ENCODE results near the gene CACNA1I. TPM values are rescaled to one million over a fixed set of nuclear protein-coding genes. Genes with fewer than 3 reads are reported as not detected.

Gene CACNA1I
- total RNA-seq, 1 experiment from 2014 or later = 2.1 TPM

DNA sequence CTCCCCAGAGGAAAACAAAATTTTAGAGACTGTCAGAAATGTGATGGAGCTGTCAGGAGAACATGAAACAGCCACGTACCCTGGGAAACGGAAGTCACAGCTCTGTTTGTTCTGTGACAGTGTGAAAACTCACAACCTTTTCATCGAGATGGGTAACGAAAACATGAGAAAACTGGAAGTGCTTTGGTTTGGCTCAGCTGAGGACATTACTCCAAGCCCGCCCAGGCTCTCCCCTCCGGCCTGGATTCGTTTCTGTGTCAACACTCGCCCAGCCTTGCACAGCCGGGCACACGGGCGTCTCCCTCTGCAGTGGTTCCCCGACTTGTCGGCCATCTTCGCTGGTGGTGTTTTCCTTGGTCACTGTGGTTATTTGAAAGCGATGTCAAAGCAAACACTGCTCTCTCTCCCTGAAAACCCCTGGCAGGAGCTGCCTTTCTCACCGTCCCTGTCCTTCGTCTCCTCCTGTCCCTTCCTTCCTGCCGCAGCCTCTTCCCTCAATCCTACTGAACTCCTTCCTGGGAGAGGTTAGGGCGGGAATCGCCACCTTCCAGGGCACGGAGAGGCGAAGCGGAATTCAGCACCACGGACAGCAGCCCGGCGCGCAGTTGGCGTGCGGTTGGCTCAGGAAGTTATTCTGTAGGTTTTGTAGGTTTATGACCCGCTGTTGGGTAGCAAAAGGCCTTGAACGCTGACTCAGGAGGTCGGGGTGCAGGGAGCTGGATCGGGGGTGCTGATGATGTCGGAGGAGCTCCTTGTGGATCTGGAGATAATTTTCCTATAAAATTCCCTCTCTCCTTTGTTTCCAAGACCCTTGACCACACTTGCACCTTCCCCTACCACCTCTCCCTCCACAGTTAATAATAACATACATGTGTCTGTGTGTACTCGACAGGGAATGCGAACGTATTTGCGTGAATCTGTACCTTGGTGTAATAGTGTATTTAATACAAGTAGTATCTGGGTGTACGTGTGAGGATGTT is 24.9 kb upstream of the CACNA1I start (continued):
- TF ChIP-seq, protein P1, sequence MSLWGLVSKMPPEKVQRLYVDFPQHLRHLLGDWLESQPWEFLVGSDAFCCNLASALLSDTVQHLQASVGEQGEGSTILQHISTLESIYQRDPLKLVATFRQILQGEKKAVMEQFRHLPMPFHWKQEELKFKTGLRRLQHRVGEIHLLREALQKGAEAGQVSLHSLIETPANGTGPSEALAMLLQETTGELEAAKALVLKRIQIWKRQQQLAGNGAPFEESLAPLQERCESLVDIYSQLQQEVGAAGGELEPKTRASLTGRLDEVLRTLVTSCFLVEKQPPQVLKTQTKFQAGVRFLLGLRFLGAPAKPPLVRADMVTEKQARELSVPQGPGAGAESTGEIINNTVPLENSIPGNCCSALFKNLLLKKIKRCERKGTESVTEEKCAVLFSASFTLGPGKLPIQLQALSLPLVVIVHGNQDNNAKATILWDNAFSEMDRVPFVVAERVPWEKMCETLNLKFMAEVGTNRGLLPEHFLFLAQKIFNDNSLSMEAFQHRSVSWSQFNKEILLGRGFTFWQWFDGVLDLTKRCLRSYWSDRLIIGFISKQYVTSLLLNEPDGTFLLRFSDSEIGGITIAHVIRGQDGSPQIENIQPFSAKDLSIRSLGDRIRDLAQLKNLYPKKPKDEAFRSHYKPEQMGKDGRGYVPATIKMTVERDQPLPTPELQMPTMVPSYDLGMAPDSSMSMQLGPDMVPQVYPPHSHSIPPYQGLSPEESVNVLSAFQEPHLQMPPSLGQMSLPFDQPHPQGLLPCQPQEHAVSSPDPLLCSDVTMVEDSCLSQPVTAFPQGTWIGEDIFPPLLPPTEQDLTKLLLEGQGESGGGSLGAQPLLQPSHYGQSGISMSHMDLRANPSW (CRISPR knock-in tag; conservative IDR thresholded peaks at IDR 0.05; ENCODE audit: low read depth) = no peak
- TF ChIP-seq FOXP1 (CRISPR knock-in tag; IDR thresholded peaks at IDR 0.05; ENCODE audit: borderline replicate concordance) = peak; percentile 98
- TF ChIP-seq ZBTB21 (CRISPR knock-in tag; IDR thresholded peaks at IDR 0.05; ENCODE audit: borderline replicate concordance) = peak; percentile 92; the same call in 1 of the 2 replicates
- TF ChIP-seq ZNF317 (CRISPR knock-in tag; IDR thresholded peaks at IDR 0.05; ENCODE audit: borderline replicate concordance, low read depth) = 0 out of 2 replicates have a peak, but pooled peaks have one; percentile 37
- TF ChIP-seq, protein P2, sequence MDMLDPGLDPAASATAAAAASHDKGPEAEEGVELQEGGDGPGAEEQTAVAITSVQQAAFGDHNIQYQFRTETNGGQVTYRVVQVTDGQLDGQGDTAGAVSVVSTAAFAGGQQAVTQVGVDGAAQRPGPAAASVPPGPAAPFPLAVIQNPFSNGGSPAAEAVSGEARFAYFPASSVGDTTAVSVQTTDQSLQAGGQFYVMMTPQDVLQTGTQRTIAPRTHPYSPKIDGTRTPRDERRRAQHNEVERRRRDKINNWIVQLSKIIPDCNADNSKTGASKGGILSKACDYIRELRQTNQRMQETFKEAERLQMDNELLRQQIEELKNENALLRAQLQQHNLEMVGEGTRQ (CRISPR knock-in tag; IDR thresholded peaks at IDR 0.05) = no peak
- TF ChIP-seq, protein P3, sequence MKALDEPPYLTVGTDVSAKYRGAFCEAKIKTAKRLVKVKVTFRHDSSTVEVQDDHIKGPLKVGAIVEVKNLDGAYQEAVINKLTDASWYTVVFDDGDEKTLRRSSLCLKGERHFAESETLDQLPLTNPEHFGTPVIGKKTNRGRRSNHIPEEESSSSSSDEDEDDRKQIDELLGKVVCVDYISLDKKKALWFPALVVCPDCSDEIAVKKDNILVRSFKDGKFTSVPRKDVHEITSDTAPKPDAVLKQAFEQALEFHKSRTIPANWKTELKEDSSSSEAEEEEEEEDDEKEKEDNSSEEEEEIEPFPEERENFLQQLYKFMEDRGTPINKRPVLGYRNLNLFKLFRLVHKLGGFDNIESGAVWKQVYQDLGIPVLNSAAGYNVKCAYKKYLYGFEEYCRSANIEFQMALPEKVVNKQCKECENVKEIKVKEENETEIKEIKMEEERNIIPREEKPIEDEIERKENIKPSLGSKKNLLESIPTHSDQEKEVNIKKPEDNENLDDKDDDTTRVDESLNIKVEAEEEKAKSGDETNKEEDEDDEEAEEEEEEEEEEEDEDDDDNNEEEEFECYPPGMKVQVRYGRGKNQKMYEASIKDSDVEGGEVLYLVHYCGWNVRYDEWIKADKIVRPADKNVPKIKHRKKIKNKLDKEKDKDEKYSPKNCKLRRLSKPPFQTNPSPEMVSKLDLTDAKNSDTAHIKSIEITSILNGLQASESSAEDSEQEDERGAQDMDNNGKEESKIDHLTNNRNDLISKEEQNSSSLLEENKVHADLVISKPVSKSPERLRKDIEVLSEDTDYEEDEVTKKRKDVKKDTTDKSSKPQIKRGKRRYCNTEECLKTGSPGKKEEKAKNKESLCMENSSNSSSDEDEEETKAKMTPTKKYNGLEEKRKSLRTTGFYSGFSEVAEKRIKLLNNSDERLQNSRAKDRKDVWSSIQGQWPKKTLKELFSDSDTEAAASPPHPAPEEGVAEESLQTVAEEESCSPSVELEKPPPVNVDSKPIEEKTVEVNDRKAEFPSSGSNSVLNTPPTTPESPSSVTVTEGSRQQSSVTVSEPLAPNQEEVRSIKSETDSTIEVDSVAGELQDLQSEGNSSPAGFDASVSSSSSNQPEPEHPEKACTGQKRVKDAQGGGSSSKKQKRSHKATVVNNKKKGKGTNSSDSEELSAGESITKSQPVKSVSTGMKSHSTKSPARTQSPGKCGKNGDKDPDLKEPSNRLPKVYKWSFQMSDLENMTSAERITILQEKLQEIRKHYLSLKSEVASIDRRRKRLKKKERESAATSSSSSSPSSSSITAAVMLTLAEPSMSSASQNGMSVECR (CRISPR knock-in tag; IDR thresholded peaks at IDR 0.05; ENCODE audit: borderline replicate concordance) = peak; percentile 99
- peak; percentile 97 for TF ChIP-seq TEAD1 (CRISPR knock-in tag; IDR thresholded peaks at IDR 0.05)
- peak; percentile 95 for TF ChIP-seq NFE2L1 (CRISPR knock-in tag; IDR thresholded peaks at IDR 0.05)
- TF ChIP-seq IRF2 (CRISPR knock-in tag; IDR thresholded peaks at IDR 0.05; ENCODE audit: borderline replicate concordance, low read depth) = peak; percentile 37; the same call in 1 of the 2 replicates
- TF ChIP-seq CREM (CRISPR knock-in tag; IDR thresholded peaks at IDR 0.05) = no peak
- TF ChIP-seq, protein P4, sequence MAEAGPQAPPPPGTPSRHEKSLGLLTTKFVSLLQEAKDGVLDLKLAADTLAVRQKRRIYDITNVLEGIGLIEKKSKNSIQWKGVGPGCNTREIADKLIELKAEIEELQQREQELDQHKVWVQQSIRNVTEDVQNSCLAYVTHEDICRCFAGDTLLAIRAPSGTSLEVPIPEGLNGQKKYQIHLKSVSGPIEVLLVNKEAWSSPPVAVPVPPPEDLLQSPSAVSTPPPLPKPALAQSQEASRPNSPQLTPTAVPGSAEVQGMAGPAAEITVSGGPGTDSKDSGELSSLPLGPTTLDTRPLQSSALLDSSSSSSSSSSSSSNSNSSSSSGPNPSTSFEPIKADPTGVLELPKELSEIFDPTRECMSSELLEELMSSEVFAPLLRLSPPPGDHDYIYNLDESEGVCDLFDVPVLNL (CRISPR knock-in tag; IDR thresholded peaks at IDR 0.05; ENCODE audit: borderline replicate concordance, low read depth) = peak; percentile 89
- TF ChIP-seq, protein P5, sequence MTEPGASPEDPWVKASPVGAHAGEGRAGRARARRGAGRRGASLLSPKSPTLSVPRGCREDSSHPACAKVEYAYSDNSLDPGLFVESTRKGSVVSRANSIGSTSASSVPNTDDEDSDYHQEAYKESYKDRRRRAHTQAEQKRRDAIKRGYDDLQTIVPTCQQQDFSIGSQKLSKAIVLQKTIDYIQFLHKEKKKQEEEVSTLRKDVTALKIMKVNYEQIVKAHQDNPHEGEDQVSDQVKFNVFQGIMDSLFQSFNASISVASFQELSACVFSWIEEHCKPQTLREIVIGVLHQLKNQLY (CRISPR knock-in tag; IDR thresholded peaks at IDR 0.05) = no peak
- TF ChIP-seq ZNF671 (CRISPR knock-in tag; IDR thresholded peaks at IDR 0.05) = no peak
- no peak for TF ChIP-seq ZNF121 (CRISPR knock-in tag; IDR thresholded peaks at IDR 0.05)
- no peak for TF ChIP-seq NFATC4 (CRISPR knock-in tag; IDR thresholded peaks at IDR 0.05)
- no peak for TF ChIP-seq ZNF263 (CRISPR knock-in tag; IDR thresholded peaks at IDR 0.05; ENCODE audit: low read depth)
- TF ChIP-seq, protein P6, sequence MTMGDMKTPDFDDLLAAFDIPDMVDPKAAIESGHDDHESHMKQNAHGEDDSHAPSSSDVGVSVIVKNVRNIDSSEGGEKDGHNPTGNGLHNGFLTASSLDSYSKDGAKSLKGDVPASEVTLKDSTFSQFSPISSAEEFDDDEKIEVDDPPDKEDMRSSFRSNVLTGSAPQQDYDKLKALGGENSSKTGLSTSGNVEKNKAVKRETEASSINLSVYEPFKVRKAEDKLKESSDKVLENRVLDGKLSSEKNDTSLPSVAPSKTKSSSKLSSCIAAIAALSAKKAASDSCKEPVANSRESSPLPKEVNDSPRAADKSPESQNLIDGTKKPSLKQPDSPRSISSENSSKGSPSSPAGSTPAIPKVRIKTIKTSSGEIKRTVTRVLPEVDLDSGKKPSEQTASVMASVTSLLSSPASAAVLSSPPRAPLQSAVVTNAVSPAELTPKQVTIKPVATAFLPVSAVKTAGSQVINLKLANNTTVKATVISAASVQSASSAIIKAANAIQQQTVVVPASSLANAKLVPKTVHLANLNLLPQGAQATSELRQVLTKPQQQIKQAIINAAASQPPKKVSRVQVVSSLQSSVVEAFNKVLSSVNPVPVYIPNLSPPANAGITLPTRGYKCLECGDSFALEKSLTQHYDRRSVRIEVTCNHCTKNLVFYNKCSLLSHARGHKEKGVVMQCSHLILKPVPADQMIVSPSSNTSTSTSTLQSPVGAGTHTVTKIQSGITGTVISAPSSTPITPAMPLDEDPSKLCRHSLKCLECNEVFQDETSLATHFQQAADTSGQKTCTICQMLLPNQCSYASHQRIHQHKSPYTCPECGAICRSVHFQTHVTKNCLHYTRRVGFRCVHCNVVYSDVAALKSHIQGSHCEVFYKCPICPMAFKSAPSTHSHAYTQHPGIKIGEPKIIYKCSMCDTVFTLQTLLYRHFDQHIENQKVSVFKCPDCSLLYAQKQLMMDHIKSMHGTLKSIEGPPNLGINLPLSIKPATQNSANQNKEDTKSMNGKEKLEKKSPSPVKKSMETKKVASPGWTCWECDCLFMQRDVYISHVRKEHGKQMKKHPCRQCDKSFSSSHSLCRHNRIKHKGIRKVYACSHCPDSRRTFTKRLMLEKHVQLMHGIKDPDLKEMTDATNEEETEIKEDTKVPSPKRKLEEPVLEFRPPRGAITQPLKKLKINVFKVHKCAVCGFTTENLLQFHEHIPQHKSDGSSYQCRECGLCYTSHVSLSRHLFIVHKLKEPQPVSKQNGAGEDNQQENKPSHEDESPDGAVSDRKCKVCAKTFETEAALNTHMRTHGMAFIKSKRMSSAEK (CRISPR knock-in tag; IDR thresholded peaks at IDR 0.05; ENCODE audit: borderline replicate concordance) = no peak
- no peak for TF ChIP-seq JAZF1 (CRISPR knock-in tag; IDR thresholded peaks at IDR 0.05)
- TF ChIP-seq MXD4 (CRISPR knock-in tag; IDR thresholded peaks at IDR 0.05; ENCODE audit: borderline replicate concordance) = no peak
- TF ChIP-seq, protein P7, sequence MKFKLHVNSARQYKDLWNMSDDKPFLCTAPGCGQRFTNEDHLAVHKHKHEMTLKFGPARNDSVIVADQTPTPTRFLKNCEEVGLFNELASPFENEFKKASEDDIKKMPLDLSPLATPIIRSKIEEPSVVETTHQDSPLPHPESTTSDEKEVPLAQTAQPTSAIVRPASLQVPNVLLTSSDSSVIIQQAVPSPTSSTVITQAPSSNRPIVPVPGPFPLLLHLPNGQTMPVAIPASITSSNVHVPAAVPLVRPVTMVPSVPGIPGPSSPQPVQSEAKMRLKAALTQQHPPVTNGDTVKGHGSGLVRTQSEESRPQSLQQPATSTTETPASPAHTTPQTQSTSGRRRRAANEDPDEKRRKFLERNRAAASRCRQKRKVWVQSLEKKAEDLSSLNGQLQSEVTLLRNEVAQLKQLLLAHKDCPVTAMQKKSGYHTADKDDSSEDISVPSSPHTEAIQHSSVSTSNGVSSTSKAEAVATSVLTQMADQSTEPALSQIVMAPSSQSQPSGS (CRISPR knock-in tag; IDR thresholded peaks at IDR 0.05; ENCODE audit: borderline replicate concordance, low read depth) = peak; percentile 59; the same call in 1 of the 2 replicates
- no peak for TF ChIP-seq GTF2I (CRISPR knock-in tag; conservative IDR thresholded peaks at IDR 0.05)
- no peak for TF ChIP-seq EMX1 (CRISPR knock-in tag; IDR thresholded peaks at IDR 0.05)
